ENCODE data around the gene MIER2.

Gene MIER2

DNA sequence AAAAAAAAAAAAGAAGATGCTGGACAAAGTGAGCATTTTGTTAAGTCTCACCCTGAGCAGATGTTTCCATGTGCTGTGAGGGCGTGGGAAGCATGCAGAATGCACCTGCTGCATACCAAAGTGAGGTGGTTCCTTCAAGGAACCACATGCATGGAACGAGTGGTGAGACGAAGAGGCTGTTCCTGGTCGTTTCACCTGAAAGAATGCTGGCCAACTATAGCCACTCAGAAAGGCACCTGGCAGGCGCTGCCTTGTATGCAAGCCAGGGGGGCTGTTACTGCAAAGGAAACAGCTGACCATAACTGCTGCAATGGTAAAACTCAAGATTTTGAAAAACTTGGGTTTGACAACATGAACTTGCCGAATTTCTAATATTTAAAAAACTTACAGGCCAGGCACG lies 14.7 kb downstream of the MIER2 start:
- DNase-seq (ENCODE audit: low read depth in 2 of 2) = no peak

DNA sequence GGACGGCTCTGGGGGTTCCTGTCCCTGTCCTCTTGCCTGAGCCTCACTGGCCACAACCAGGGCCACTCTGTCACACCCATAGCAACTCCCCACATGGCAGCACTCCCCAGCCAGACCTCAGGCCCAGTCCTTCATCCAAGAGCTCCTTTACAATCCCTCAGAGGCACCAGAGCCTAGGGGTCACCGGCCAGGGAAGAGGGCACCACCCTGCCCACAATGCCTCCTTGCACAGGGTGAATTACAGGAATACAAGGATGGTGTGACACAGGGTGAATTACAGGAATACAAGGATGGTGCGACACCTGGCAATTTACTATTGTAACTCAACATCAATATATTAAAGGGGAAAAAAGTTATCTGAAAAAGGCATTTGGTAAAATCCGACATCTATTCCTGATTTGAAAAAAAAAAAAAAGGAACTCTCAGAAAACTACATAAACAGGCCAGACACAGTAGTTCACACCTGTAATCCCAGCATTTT lies 16.5 kb downstream of the MIER2 start:
- DNase-seq (ENCODE audit: low read depth in 2 of 2) = no peak

DNA sequence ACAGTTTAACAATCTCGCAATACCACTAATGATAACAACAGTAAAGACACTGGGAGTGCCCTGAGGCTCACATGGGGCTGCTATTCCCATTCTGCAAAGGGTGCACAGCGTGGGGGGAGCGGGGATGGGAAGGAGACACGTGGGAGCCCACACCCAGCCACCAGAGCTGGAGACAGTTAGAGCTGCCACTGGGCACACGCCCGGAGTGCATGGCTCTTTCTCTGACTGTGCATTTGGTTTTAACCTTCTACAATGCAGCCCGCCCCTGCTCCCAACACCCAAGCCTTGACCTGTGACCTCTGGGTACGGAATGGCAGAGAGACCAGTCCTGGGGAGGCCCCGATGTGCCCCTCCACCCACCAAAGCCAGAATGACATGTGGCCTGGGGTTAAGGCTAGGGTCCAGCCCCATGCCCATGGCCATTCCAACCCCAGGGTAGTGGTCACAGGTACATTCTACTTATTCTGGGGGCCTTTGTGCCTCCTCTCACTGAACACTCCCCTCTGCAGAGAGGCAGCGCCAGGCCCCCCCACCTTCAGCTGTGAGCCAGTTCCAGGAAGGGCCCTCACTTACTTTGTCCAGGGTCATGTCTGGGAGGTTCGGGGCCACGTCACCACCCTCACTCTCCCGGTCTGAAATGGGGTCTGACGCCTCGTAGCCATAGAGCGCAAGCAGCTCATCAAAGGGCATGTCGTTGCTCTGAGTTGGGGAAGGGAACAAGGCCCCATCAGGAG lies 17.1 kb downstream of the MIER2 start:
- DNase-seq (ENCODE audit: low read depth in 2 of 2) = no peak

DNA sequence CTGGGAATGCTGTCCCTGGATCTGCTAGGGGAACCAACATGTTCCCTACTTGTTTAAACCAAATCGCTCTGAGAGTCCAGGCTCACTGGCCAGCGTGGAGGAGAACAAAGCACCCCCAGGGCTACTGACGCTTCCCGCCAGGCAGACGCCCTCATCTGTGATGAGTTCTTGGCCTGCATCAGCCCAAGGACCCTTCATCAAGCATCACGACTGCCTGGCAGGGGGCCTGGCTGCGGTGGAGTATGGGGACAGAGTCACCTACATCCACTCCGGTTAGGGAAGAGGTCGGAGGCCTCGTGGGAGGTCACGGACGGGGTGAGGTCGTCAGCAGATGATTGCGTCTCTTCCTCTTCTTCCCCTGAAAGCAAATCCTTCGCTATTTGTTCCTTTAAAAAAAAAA lies 17.7 kb downstream of the MIER2 start:
- DNase-seq (ENCODE audit: low read depth in 2 of 2) = no peak

DNA sequence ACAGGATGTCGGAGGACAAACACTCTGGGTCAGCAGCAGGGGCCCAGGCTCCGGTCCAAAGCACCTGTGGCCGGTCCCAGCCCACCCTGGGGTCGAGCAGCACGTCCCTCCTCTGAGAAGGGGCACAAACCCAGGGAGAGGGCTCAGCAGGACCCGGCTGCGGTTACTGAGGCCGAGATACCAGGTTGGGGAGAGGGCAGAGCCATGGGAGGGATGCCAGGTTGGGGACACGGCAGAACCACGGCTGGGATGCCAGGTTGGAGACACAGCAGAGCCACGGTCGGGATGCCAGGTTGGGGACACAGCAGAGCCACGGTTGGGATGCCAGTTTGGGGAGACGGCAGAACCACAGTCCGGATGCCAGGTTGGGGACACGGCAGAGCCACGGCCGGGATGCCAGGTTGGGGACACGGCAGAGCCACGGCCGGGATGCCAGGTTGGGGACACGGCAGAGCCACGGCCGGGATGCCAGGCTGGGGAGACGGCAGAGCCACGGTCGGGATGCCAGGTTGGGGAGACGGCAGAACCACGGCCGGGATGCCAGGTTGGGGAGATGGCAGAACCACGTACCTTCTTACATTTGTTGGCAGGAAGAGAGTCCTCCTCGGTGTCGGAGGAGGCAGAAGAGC lies 18.5 kb downstream of the MIER2 start:
- DNase-seq (ENCODE audit: low read depth in 2 of 2) = no peak

DNA sequence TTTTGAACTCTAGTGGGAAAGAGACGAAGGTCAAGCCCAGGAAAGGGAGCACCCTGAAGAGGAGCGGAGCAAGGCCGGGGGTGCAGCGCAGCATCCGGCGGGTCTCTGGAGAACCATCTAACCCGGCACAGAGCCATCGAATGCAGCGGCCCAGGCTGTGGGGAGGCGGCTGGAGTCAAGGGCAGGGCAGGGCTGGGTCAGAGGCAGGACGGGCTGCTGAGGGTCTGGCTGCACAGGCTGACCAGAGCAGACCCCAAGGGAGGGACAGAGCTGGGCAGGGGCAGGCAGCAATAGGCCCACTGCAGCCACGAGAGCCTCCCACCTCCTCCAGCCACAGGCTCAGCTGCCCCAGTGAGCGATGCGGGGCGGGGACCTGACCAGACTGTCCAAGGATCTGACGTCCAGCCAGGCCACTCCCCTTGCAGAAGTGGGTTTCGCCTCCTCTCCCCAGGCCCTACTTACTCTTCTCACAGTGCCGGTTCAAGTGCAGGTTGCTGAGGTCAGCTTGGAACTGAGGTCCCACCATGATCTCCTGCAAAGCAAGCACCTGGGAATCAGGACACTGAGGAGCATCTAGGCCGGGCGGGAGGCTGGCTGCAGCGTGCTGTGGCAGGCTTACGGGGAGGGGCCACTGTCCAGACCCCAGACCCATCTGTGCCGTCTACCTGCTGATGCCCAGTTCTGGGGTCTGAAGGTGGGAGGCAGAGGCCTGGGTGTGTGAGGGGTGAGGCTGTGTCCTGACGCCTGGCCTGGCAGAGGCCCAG lies 19.2 kb downstream of the MIER2 start:
- DNase-seq (ENCODE audit: low read depth in 2 of 2) = no peak

DNA sequence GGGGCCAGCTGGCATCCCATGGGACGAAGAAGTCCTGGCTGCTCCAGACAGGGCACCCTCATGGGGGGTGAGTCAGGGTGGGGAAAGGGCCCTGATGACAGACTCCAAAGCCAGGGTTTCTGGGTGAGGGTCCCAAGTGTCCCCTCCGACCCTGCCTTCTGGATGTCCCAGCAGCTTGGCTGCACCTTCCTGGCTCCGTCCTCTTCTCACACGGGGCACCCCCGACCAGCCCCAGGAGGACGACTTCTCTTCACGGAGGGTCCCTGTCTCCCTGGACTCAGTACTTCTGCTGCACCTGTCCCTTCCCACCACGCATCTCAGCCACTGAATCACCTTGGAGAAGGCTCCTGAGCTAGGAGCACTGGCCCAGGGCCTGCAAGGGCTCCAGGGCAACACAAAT lies 19.9 kb downstream of the MIER2 start:
- no peak for DNase-seq (ENCODE audit: low read depth in 2 of 2)

DNA sequence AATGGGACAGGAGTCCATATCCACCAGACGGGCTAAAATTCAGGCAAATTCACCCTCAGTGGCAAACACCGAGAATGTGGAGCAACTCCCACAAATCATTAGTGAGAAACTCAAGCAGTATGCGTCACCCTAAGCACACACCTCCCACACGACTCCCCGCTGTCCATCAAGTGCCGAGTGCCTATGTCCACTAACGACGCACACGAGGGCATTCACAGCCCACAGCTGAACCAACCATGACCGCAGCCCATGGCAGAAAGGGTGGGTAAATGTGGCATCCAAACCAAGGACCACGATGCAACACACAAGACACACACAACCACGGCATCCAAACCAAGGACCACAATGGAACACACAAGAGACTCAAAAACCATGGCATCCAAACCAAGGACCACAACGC lies 22.0 kb downstream of the MIER2 start:
- no peak for DNase-seq (ENCODE audit: low read depth in 2 of 2)

DNA sequence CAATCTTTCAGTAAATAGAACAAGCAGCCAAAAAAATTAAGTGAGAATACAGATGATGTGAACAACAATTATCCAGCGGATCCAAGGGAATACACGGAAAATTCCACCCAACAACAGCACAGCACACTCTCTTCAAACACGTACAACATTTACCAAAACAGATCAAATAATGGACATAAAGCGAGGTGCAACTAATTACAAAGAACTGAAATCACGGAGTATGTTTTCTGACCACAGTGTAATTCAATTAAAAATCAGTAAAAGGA lies 26.2 kb downstream of the MIER2 start:
- DNase-seq (ENCODE audit: low read depth in 2 of 2) = no peak

DNA sequence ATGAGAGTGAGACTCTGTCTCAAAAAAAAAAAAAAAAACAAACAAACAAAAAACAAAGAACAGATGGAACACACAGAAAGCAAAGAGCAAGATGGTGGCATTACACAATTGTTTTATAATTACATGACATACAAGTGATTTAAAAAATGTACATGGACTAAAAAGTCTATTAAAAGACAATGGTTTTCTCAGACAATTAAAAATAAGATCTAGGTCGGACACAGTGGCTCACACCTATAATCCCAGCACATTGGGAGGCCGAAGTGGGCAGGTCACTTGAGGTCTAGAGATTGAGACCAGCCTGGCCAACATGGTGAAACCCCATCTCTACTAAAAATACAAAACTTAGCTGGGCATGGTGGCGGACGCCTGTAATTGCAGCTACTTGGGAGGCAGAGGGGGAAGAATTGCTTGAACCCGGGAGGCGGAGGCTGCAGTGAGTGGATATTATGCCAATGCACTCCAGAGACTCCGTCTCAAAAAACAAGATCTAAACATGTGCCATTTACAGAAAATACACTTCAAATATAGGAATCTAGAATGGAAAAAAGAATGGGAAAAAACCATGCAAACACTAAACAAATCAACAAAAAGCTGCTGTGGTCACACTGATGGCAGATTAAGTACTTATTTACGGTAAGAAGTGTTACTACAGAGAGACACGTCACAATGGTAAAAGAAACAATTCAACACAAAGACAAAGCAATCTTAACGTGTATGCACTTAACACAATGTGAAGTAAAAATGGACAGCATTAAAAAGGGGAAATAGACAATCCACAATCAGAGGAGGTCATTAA lies 26.7 kb downstream of the MIER2 start:
- no peak for DNase-seq (ENCODE audit: low read depth in 2 of 2)

DNA sequence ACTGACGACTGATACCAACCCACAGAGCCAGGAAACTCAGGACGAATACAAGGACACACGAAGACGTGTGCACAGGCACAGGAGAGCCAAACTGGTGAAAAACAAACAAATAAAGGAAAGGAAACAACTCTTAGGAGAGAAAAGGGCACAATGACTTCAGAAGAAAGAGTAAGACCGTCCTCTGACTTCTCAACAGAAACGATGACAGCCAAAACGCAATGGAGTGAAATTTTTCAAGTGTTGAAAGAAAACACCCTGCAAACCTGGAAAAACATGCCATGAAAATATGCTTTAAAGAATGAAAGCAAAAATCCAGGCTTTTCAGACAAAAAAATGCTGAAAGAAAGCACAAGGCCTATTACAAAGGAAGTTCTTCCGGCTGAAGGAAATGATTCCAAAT lies 28.8 kb downstream of the MIER2 start:
- no peak for DNase-seq (ENCODE audit: low read depth in 2 of 2)

DNA sequence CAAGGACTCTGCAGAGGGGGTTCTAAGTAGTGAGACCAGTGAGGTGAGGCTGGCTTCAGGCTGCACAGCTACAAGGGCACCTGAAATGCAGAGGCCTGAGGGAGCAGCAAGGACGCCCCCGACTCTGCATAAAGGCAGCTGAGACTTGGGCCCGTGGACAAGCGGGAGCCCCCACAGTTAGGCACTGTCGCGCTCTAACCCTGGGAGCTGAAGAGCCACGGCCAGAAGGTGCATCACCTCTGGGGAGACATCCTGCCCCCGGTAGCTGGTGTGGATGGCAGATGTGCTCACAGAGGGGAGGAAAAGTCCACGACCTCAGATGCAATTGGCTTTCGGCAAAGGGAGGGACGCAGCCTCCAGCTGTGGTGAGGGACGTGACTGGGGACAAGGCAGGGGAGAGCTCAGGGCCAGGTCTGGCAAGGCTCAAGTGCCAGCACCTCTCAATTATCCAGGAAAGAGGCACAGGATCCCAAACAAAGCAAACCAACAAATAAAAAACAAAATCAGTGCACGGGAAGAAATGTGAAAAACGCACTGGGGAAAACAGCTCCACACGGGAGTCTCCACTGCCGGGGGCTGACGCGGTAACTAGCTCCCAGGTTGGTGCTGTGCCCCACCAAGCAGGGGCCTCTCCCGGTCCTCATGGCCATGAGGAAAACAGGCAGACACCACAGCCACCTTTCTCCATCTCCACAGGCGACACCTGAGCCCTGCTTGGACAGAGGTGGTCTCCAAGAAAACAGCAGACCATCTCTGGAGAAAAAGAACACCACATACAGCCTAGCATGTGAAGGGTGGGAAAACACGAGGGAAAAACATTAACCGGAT lies 30.4 kb downstream of the MIER2 start:
- no peak for DNase-seq (ENCODE audit: low read depth in 2 of 2)

DNA sequence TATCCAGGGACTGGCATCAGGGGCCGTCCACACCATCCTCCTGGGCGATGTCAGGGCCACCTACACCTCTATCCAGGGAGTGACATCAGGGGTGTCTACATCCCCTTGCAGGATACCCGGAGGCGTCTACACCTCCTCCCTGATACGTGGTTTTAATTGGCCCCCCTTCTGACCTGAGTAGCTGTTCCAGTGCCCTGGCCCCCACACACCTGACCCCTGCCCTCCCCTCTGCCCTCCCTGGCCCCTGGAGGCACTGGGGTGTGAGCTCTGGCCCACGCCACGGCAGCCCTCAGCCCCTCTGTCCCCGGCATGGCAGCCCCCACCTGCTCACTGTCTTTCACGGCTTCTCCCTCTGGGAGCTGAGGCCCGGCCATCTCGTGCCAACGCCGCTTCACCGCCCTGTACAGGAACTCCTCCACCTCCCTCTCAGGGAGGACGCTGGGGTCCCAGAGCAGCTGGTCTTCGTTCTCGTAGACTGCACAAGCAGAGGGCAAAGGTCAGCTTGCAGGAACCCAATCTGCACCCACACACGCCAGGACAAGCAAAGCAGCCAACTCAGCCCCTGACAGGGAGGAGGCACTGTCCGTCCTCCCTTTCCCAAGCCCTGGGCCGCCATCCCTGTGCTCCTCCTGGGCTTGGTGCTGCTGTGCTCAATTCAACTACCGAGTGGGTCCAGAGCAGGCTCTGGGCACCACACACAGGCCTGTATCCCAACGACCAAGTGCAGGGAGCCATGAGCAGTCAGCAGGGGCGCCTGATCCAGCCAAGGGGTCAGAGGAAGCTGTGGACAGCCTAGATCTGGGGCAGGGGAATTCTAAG lies 31.2 kb downstream of the MIER2 start:
- no peak for DNase-seq (ENCODE audit: low read depth in 2 of 2)

DNA sequence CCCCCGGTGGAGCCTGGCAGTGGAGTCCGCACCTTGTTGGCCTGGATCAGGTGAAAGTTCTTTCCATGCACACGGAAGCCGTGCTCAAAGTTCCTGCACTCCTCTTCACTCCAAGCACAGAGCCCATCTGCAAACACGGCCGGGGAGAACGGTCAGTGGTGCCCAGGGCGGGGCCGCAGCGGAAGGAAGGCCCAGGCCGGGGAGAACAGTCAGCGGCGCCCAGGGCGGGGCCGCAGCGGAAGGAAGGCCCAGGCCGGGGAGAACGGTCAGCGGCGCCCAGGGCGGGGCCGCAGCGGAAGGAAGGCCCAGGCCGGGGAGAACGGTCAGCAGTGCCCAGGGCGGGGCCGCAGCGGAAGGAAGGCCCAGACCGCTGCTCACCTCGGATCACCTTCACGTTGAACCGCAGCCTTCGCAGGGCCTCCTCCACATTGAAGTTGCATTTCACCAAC lies 32.8 kb downstream of the MIER2 start:
- DNase-seq (ENCODE audit: low read depth in 2 of 2) = no peak

DNA sequence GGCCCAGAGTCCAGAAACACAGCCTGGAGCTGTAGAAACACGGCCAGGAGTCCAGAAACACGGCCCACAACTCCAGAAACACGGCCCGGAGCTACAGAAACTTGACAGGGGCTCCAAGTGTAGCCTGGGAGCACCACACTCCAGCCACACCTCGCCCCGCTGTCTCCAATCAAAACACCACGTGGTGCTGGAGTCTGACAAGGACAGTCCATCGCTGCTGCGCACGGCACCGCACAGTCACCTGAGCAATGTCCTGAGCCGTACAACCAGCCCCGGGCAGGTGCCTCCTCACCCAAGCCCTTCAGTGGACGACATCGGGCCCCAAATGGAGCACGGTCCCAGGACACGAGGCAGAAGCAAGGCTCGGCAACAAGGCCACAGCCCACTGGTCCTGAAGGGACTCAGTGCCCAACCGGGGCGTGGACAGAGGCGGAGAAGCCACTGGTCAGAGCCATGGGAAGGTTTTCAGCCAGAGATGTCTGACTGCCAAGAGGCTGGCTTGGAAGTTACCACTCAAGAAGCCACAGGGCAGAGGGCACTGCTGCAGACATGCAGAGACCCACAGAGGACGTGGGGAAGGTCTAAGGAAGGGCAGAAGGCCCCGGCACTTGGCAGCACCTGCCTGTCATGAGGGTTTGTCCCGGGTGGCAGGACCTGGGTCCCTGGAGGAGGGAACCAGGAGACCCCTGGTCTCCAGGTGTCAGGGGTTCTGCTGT lies 33.7 kb downstream of the MIER2 start:
- DNase-seq (ENCODE audit: low read depth in 2 of 2) = no peak

DNA sequence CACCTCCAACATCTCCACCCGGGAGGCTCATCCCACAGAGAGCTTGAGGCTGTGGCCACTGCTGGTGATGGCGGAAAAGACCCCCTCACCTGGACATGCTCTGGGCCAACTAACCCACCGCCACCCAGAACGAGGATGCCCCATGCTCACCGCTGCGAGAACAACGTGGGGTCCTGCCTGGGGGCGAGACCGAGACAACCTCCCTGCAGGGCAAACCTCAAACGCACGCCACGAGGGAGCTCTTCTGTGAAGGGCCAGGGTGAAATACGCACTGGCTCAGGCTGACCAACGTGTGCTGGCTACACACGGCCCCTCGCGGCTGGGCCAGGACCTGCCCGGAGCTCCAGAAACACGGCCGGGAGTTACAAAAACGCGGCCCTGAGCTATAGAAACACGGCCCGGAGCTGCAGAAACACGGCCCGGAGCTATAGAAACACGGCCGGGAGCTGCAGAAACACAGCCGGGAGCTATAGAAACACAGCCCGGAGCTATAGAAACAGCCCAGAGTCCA lies 34.4 kb downstream of the MIER2 start:
- no peak for DNase-seq (ENCODE audit: low read depth in 2 of 2)

DNA sequence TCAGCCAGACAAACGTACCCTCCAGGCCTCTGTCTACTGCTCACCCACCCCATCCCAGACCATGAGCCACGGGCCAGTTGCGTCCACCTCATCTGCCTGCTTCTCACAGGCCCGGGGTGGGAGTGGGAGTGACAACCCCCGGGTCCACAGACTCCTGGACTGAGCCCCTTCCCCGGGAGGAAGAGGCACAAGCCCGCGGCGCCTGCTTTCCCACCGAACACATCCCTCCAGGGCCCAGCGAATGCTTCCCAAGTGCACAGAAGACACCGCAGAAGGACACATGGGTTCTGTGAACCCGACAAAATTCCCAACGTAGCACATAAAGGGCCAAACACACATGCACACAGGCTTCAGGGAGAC lies 35.4 kb downstream of the MIER2 start:
- no peak for DNase-seq (ENCODE audit: low read depth in 2 of 2)

DNA sequence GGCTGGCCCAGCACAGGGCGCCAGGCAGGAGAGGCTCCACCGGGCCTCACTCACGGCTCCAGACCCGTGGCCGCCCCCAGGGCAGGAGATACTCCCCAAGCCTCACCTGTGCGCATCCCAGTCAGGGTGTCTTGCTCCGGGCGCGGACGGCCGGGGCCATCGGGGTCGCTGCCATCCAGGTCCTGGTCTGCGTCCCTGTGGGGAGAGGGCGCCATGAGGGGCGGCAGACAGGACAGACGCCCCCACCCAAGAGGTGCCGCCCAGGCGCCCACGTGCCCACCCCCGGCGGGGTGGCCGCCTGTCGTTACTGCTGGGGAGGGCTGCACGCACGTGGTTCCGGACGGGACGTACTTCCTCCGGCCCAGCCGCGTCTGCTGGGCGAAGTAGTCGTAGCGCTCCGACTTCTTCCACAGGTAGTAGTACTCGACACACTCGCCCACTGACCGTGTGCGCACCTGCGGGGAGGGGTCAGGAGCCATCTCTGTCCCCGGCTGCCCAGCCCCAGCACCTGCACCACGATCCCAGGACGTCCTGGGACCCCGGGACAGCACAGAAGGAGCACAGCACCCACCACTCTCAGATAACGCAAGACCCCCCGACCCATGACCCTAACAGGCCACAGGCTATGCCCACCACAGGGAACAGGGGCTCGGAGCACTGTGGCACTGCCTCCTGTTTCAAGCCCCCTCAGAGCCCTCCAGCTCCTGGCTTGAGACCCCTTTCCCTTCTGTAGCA lies 36.0 kb downstream of the MIER2 start:
- no peak for DNase-seq (ENCODE audit: low read depth in 2 of 2)

DNA sequence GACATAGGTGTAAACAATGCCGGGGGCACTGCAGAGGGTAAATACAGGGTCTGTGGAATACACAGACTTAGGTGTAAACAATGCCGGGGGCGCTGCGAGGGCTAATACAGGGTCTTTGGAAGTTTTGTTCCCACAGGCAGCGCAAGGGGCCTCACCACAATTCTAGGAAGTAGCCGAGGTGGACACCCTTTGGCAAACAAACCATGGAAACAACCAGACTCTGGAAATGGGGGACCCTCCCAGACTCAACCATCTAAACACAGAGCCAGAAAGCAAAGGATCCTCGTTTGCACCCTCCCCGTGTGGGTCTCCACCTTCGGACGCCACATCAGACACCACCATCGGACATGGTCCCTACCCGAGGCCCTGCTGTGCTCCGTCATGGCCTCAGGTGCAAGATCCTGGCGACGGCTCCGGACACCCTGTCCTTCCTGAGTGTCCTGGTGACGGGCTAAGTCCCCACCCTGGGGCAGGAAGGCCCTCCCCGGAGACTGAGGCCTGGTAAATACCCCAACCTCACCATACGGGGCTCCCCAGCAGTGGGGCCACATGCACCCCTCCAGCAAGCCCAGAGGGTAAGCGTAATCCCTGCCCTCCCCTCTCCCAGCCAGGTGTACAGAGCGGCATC lies 36.7 kb downstream of the MIER2 start:
- DNase-seq (ENCODE audit: low read depth in 2 of 2) = no peak

Data from stimulated activated CD4-positive, alpha-beta T cell treated with anti-CD3 and anti-CD28 coated beads, Interleukin-1b, Interleukin-23, amount 100 ng/mL, for 4 hours (primary cell).